BE2C (cell line): ENCODE results near the gene LLGL1.
"Not testable (repeated sequence)": the region's sequence is repeated elsewhere in the genome, so short reads cannot be mapped to it uniquely, and the experiment has no call there.

Experiments used
- DNase-seq: peaks from one replicate; pipeline ENCODE4 v3.0.0-alpha.2; 2020
- H3K27me3 ChIP-seq: fragments of 250-450 bp; sonication (Bioruptor Pico); 2 replicates; pipeline ENCODE4 v1.5.1; 2020; ENCODE audit warnings: mild to moderate bottlenecking
- H3K36me3 ChIP-seq: fragments of 250-450 bp; sonication (Bioruptor Pico); 2 replicates; pipeline ENCODE4 v1.5.1; 2020; ENCODE audit warnings: mild to moderate bottlenecking
- H3K4me1 ChIP-seq: fragments of 250-450 bp; sonication (Bioruptor Pico); 2 replicates; pipeline ENCODE4 v1.5.1; 2020
- H3K4me3 ChIP-seq: 2 replicates; pipeline ENCODE4 v1.5.1; 2011; ENCODE audit warnings: low read depth, low read length
- H3K9me3 ChIP-seq: fragments of 250-450 bp; sonication (Bioruptor Pico); 2 replicates; pipeline ENCODE4 v1.5.1; 2020
- CTCF ChIP-seq: IDR thresholded peaks from 2 replicates; pipeline ENCODE4 v1.5.1; 2012; ENCODE audit warnings: mild to moderate bottlenecking, low read depth, low read length

The LLGL1 gene

GRCh38 chr17:18208092-18208491 is 17.3 kb upstream of the LLGL1 start:
- Histone ChIP-seq H3K27me3 (no peaks in the 10 kb centered on the region), H3K36me3 (peaks cover 11% of the 10 kb centered on the region), H3K9me3 (no peaks in the 10 kb centered on the region), H3K4me3 (no peak overlapping the region), H3K4me1 (no peaks in the 10 kb centered on the region)
- DNase-seq = no peak
- no peak for TF ChIP-seq CTCF

GRCh38 chr17:18213666-18214270 is 11.7 kb upstream of the LLGL1 start:
- no peaks in the 10 kb centered on the region for H3K9me3 ChIP-seq
- DNase-seq = no peak
- H3K4me1 ChIP-seq = no peaks in the 10 kb centered on the region
- H3K27me3 ChIP-seq = no peaks in the 10 kb centered on the region
- no peaks in the 10 kb centered on the region for H3K36me3 ChIP-seq
- no peak overlapping the region for H3K4me3 ChIP-seq
- TF ChIP-seq CTCF = no peak

GRCh38 chr17:18216906-18217305 is 8.5 kb upstream of the LLGL1 start:
- DNase-seq, H3K36me3 ChIP-seq, H3K4me1 ChIP-seq, H3K27me3 ChIP-seq, H3K9me3 ChIP-seq, H3K4me3 ChIP-seq: not testable (repeated sequence)

- Histone ChIP-seq H3K9me3 (no peaks in the 10 kb centered on the region), H3K27me3 (no peaks in the 10 kb centered on the region), H3K4me1 (no peaks in the 10 kb centered on the region), H3K36me3 (no peaks in the 10 kb centered on the region), H3K4me3 (no peak overlapping the region)
- peak; percentile 83 for TF ChIP-seq CTCF
- peak; percentile 72 for DNase-seq
These were observed 7.9 kb upstream of the LLGL1 start for GRCh38 chr17:18217412-18218015.

- TF ChIP-seq CTCF = no peak
These were observed 6.5 kb upstream of the LLGL1 start for GRCh38 chr17:18218756-18219415.

GRCh38 chr17:18224053-18224386 is 1.4 kb upstream of the LLGL1 start:
- no peak overlapping the region for H3K4me3 ChIP-seq
- H3K4me1 ChIP-seq = peaks cover 4% of the 10 kb centered on the region; the same call in 1 of the 2 replicates
- no peak for TF ChIP-seq CTCF
- DNase-seq = no peak
- no peaks in the 10 kb centered on the region for H3K27me3 ChIP-seq
- no peaks in the 10 kb centered on the region for H3K9me3 ChIP-seq
- no peaks in the 10 kb centered on the region for H3K36me3 ChIP-seq

More at GRCh38 chr17:18218756-18219415, 6.5 kb upstream of the LLGL1 start:
- no peaks in the 10 kb centered on the region for H3K36me3 ChIP-seq
- no peaks in the 10 kb centered on the region for H3K9me3 ChIP-seq
- H3K4me3 ChIP-seq = no peak overlapping the region
- DNase-seq = no peak
- H3K27me3 ChIP-seq = no peaks in the 10 kb centered on the region
- no peaks in the 10 kb centered on the region for H3K4me1 ChIP-seq
